Stimulated activated memory B cell treated with anti-CD40 and anti-IgM and Interleukin-4, amounts not matched to agents 10 μg/mL and 1 μg/mL and 100 μg/mL, for 72 hours (primary cell): ENCODE measurements around the gene PACS2.
"Not testable (repeated sequence)": the region's sequence is repeated elsewhere in the genome, so short reads cannot be mapped to it uniquely, and the experiment has no call there.

ENCODE experiments used
- ATAC-seq: fragments of 150-1000 bp; cut with Tn5 transposase; 2 replicates; pipeline ENCODE4 v1.10.0; 2021
- H3K27ac Mint-ChIP-seq: one replicate; pipeline ENCODE4 v1.8.0; 2022; ENCODE audit warnings: mild to moderate bottlenecking, mixed read lengths
- H3K27me3 Mint-ChIP-seq: one replicate; pipeline ENCODE4 v1.8.0; 2022; ENCODE audit warnings: mixed read lengths
- H3K36me3 Mint-ChIP-seq: one replicate; pipeline ENCODE4 v1.8.0; 2022; ENCODE audit warnings: mixed read lengths
- H3K4me1 Mint-ChIP-seq: one replicate; pipeline ENCODE4 v1.8.0; 2022; ENCODE audit warnings: mixed read lengths
- H3K4me3 Mint-ChIP-seq: one replicate; pipeline ENCODE4 v1.8.0; 2022; ENCODE audit warnings: mild to moderate bottlenecking, moderate library complexity, mixed read lengths
- H3K9me3 Mint-ChIP-seq: one replicate; pipeline ENCODE4 v1.8.0; 2022; ENCODE audit warnings: mixed read lengths

PACS2 gene

DNA sequence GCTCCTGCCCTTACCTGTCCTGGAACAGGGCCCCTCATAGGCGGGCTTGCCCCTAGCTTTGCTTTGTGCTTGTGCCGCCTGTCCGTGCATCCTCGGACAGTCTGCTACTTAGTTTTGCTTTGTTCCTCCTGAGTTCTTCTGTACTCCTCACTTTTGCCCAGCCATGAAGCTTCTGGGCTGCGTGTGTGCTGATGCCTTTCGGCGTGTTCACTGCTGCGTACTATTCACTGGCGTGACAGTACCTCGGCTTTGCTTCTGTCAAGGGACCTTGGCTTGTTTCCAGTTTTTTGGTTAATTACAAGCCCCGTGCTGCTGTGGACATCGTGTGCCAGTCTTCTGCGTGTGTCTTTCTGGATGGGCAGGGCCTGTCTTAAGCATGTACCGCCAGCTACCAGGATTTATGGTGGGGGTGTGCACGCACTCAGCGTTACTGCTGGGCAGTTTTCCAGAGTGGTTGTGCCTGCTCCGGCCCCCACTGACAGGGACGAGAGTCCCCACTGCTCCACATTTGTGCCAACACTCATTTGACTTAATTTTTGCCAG lies 2.5 kb downstream of the PACS2 start:
- peak overlapping the region; percentile 2 for H3K4me3 Mint-ChIP-seq
- H3K36me3 Mint-ChIP-seq: no peaks in the 10 kb centered on the region
- H3K9me3 Mint-ChIP-seq: no peaks in the 10 kb centered on the region
- H3K27me3 Mint-ChIP-seq: no peaks in the 10 kb centered on the region
- H3K27ac Mint-ChIP-seq: no peak overlapping the region
- ATAC-seq: no peak
- peaks cover 38% of the 10 kb centered on the region for H3K4me1 Mint-ChIP-seq

DNA sequence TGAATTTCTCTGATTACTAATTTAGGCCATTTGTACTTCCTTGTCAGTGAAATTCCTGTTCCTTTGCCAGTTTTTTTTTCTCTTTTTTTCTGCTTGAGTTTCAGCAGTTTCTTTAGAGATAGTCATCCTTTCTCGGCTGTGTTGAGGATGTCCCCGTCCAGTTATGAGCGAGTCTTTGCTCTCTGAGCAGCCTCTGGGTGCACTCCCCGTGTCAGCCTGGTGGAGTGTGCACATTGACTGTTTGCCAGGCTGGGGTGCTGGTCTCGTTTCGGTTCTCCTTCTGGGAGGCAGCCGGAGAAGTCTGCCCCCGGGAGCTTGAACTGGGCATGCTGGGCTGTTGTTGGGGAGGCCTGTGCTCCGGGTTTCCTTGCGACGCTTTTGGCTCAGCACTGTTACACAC lies 3.0 kb downstream of the PACS2 start:
- Mint-ChIP-seq H3K9me3 (no peaks in the 10 kb centered on the region), H3K4me3 (no peak overlapping the region), H3K27me3 (no peaks in the 10 kb centered on the region), H3K27ac (no peak overlapping the region), H3K36me3 (peaks cover 3% of the 10 kb centered on the region), H3K4me1 (peaks cover 39% of the 10 kb centered on the region)
- no peak for ATAC-seq

DNA sequence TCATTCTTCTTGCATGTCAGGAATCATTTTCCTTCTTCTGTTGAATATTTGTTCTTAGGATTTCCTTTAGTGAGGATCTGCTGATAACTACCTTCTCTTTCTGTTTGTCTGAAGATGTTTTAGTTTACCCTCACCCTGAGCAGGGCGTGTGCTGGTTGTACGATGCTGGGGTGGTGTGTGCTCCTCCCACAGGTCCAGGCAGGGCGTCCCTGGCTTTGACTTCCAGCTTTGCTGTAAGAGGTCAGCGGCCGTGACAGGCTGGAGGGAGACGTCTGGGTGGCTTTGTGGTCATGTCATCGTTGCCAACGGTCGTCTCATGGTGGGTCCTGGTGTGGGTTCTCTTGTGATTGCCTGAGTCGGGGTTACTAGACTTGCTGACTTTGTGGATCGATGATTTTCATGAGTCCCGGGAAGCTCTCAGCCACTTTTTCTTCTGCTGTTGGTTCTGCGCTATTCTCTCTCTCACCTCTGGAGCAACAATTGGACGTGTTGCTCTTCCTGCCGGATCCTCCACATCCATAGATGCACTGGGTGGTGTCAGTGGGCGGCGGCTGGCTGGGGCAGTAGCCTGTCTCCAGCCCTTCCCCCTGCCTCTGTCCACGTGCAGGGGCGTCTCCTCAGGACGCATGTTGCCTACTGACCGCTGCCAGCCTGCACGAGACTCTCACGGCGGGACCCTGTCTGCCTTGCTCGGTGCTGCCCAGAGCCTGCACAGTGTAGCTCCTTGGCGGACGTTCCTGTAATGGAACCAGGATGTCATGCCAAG lies 8.4 kb downstream of the PACS2 start:
- Mint-ChIP-seq H3K4me1 (peaks cover 26% of the 10 kb centered on the region), H3K36me3 (peaks cover 12% of the 10 kb centered on the region), H3K27ac (no peak overlapping the region), H3K9me3 (no peaks in the 10 kb centered on the region), H3K27me3 (no peaks in the 10 kb centered on the region), H3K4me3 (no peak overlapping the region)
- no peak for ATAC-seq

DNA sequence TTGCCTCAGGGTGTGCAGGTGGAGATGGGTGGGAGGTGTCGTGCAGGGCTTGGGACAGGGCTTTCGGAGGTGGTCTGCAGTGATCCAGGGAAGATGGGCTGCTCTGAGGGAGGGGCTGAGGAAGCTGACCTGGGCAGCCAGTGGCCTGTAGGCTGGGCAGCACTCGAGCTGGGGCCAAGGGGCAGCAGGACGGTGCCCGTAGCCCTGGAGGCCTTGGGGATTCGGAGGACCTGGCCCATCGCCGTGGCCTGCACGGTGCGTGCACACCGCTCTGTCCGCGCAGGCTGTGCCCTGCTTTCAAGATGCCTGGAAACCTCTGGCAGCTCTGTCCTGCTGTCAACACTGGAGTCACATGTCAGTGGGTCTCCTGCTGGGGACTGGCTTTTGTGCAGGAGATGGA lies 9.1 kb downstream of the PACS2 start:
- ATAC-seq: no peak
- Mint-ChIP-seq H3K27ac (no peak overlapping the region), H3K4me1 (peaks cover 29% of the 10 kb centered on the region), H3K27me3 (no peaks in the 10 kb centered on the region), H3K36me3 (peaks cover 12% of the 10 kb centered on the region), H3K4me3 (no peak overlapping the region), H3K9me3 (no peaks in the 10 kb centered on the region)

DNA sequence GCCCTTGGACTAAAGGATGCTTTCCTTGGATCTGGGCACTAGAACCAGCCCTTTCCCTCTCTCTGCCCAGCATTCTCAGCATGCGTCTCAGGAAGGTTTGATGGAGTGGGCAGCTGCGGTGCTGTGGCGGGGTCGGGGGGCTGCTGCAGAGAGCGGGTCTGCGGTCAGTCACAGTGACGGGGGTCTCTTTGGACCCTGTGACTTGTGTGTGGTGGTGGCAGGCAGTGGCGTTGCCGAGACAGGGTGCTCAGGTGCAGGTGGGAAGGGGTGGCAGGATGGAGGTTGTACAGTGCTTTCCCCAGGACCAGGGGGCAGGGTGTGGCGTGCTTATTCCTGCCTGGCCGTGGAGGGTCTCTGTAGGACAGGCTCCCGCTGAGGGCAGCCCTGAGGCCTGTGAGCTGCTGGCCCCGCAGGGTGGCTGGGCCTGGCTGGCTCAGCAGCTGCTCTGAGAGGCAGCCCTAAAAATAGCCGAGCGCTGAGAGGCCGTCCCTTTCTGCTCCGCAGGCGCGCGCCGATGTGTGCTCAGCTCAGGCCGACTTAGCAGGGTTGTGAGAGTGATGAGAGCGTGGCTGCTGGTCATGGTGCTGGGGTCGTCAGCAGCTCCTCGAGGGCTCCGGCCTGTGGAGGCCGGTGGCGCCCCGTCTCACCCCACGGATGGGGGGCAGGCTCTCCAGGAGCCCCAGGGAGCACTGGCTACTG lies 9.7 kb downstream of the PACS2 start:
- H3K4me3 Mint-ChIP-seq: no peak overlapping the region
- H3K27ac Mint-ChIP-seq: no peak overlapping the region
- ATAC-seq: no peak
- H3K4me1 Mint-ChIP-seq: peaks cover 35% of the 10 kb centered on the region
- H3K27me3 Mint-ChIP-seq: no peaks in the 10 kb centered on the region
- H3K9me3 Mint-ChIP-seq: no peaks in the 10 kb centered on the region
- H3K36me3 Mint-ChIP-seq: peaks cover 12% of the 10 kb centered on the region

DNA sequence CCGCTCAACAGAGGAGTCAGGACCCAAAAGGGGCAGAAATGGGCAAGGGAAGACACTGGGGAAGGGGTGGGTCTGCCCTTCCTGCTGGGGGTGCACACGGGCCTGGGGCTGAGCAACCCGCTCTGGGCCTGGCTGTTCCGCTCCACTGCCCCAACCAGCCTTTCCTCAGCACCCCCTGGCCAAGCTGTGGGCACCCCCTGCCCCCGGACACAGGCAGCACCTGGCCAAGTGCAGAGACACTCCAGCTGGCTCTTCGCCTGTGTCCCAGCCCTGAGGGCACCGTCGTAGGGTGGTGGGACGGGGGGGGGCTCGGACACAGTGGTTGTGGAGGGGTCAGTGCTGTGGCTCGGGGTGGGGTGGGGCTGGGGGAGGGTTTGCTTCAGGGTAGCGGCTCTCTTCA lies 10.3 kb downstream of the PACS2 start:
- H3K4me3 Mint-ChIP-seq: no peak overlapping the region
- H3K9me3 Mint-ChIP-seq: no peaks in the 10 kb centered on the region
- peaks cover 12% of the 10 kb centered on the region for H3K36me3 Mint-ChIP-seq
- H3K27ac Mint-ChIP-seq: no peak overlapping the region
- no peaks in the 10 kb centered on the region for H3K27me3 Mint-ChIP-seq
- peaks cover 41% of the 10 kb centered on the region for H3K4me1 Mint-ChIP-seq
- ATAC-seq: no peak

DNA sequence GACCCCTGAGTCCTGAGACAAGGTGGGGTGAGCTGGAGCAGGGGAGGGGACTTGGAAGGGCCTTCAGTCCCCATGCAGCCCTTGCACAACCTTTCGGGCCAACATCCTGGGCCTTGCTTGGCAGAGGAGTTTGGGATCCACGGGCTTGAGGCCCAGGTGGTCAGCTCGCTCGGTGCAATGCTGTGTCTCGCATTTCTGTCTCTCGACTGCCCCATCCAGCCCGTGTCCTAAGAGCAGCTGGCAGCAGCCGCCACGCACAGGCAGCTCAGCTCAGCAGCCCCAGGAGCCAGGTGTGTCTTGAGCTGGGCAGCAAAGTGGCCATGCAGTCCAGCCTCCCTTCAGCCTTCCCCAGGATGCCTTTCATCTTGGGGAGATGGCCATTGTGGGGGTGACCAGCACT lies 10.8 kb downstream of the PACS2 start:
- Mint-ChIP-seq H3K27ac (no peak overlapping the region), H3K27me3 (no peaks in the 10 kb centered on the region), H3K36me3 (peaks cover 12% of the 10 kb centered on the region), H3K9me3 (no peaks in the 10 kb centered on the region), H3K4me1 (peaks cover 44% of the 10 kb centered on the region), H3K4me3 (no peak overlapping the region)
- ATAC-seq: no peak

DNA sequence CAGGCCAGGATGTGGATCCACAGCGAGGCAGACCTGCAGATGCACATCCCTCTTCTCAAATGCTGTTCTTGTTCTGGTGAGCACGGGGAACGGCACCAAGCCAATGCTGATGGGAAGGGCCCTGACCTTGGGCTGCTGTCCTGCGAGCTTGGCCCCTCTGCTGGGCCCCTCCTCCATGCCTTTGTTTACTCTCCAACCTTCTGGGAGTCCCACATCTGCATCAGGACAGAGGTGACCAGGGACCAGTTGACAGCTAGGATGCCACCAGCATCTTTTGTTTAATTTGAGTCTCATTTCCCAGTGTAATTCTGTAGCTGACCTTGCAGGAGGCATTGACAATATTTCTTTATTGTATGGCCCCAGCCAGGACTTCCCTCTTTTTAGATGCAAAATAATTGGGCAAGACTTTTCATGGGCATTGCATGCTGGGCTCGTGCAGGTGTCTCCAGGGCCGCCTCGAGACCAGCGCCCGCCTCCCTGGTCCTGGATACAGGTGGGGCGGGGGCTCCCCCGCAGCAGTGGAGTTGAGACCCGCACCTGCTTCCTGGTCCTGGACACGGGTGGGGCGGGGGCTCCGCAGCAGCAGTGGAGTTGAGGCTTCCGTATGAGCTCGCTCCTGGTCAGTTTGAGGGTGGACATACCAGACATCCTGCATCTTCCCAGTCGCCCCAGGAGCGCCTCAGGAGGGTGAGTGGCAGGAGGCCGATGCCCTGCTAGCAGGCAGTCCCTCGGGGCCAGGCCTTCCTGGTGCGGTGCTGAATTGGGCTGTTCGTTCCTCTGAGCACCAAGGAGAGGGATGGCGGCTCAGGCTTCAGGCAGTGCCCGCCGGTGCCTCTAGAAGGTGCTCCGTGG lies 11.4 kb downstream of the PACS2 start:
- Mint-ChIP-seq H3K27ac (no peak overlapping the region), H3K9me3 (no peaks in the 10 kb centered on the region), H3K36me3 (peaks cover 12% of the 10 kb centered on the region), H3K4me3 (no peak overlapping the region), H3K4me1 (peaks cover 51% of the 10 kb centered on the region), H3K27me3 (no peaks in the 10 kb centered on the region)
- ATAC-seq: no peak

DNA sequence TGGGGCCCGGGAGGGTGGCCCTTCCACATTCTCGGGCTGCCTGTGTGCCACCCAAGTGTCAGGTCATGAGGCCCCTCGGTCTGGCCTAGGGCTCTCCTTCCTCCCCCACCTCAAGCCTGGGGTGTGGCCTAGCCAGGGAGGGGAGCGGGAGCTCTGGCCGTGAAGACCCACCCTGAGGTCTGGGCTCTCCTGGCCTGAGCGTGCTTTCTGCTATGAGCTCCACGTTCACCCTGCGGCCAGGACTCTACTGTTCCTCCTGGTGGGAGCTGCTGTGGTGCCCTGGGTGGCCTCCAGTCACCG lies 12.0 kb downstream of the PACS2 start:
- H3K27me3 Mint-ChIP-seq: no peaks in the 10 kb centered on the region
- peaks cover 12% of the 10 kb centered on the region for H3K36me3 Mint-ChIP-seq
- no peaks in the 10 kb centered on the region for H3K9me3 Mint-ChIP-seq
- peaks cover 51% of the 10 kb centered on the region for H3K4me1 Mint-ChIP-seq
- no peak overlapping the region for H3K4me3 Mint-ChIP-seq
- no peak for ATAC-seq
- no peak overlapping the region for H3K27ac Mint-ChIP-seq

DNA sequence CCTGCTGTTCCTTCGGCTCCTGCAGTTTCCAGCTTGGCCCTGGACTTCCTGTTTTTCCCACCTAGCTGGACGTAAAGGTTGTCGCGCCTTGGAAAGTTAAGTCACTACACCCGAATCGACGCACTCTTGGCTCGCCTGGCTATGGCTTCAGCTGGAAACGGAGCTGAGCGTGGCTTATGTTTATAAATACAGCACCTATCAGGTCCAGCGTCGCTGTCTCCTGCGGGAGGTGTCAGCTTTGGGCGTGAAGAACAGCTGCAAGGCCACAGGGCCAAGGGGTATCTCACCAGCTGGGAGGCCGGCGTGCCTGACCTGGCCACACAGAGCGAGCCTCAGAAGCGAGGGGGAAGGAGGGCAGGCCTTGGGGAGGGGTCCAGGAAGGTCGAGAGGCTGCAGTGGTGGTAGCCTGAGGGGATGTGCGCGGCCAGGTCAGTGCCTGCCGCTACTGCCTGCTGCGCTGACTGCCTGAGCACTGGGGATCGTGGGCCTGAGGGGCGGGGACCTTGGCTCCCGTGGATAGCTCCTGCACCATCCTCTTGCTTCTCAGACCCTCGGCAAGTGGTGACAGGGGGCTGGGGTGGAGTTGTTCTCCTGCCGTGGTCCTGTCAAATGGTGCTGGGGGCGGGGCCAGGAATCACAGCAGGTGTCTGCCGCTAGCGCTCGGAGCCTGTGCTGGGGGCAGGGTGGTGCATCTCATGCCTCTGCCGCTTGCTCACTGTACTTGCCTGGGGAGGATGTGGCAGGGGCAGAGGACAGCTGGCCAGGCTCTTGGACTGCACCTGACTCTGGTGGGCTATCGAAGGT lies 12.5 kb downstream of the PACS2 start:
- Mint-ChIP-seq H3K27ac (no peak overlapping the region), H3K36me3 (peaks cover 12% of the 10 kb centered on the region), H3K4me1 (peaks cover 57% of the 10 kb centered on the region), H3K4me3 (no peak overlapping the region), H3K9me3 (no peaks in the 10 kb centered on the region), H3K27me3 (no peaks in the 10 kb centered on the region)
- ATAC-seq: no peak

DNA sequence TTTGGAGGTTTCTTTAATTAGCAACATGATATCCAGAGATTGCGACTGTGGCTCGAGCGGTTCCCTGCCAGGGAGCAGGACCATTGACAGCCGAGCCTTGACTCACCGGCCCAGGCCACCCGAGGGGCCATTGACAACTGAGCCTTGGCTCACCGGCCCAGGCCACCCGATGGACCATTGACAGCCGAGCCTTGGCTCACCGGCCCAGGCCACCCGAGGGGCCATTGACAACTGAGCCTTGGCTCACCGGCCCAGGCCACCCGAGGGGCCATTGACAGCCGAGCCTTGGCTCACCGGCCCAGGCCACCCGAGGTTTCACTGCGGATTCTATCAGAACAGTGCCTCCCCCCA lies 13.1 kb downstream of the PACS2 start:
- H3K27ac Mint-ChIP-seq, H3K36me3 Mint-ChIP-seq, ATAC-seq, H3K9me3 Mint-ChIP-seq, H3K4me3 Mint-ChIP-seq, H3K27me3 Mint-ChIP-seq: not testable (repeated sequence)
- peaks cover 59% of the 10 kb centered on the region for H3K4me1 Mint-ChIP-seq

DNA sequence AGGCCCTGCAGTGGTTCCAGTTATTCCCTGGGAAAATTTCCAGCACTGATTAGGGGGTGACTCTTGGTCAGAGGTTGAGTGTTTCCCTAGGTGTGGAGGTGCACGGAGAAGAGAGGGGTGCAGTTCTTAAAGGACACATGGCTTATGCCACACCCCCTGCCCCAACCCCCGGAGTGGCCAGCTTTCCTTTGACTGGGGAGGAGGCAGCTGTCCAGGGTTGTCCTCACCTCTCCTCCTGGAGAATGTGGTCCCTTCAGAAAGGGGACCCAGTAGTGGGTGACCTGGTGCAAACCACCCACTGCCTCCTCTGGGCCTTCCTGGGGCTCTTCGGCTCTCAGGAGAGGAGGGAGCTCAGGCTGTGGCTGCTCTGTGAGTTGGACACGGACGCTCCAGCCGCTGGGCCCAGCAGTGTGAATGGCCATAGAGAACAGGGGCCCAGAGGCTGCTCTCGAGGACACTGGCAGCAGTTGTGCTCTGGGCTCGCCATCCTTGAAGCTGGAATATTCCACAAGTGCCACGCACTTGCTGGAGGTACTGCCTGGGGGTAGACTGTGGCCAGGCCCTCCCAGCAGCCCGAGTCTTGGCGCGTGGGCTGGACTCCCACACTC lies 13.6 kb downstream of the PACS2 start:
- ATAC-seq: no peak
- Mint-ChIP-seq H3K9me3 (no peaks in the 10 kb centered on the region), H3K4me1 (peaks cover 59% of the 10 kb centered on the region), H3K27ac (no peak overlapping the region), H3K4me3 (no peak overlapping the region), H3K27me3 (no peaks in the 10 kb centered on the region), H3K36me3 (peaks cover 2% of the 10 kb centered on the region)

DNA sequence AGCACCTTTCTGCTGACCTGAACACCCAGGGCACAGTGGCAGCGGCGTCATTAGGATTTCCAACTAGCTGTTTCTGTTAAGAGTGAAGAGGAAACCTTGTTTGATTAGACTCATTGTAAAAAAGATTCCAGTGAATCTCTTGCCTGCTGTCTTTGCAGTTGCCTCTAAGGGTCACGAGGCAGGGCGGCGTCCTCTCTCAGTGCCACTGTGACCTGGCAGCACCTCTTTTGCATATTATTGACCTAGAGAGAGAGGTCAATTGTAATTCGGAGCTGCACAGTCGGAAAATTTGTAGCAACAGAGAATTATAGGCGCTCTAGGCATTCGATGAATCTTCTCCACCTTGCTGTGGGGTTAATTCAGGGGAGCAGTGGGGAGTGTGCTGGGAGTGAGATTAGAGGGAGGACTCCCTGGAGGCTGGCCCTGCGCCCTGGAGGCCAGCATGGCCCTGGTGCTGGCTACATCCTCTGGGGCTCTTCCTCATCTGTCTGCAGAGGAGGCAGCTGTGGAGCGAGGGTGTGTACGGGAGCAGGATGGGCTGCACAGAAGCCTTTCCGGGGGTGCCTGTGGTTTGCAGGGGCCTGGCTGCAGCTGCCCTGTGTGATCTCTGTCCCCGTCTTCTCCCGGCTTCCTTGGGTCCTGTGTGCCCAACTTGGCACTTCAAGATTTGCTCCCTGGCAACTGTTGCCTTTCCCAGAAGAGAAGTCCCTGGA lies 14.3 kb downstream of the PACS2 start:
- H3K27ac Mint-ChIP-seq: no peak overlapping the region
- H3K9me3 Mint-ChIP-seq: no peaks in the 10 kb centered on the region
- H3K36me3 Mint-ChIP-seq: no peaks in the 10 kb centered on the region
- ATAC-seq: no peak
- no peaks in the 10 kb centered on the region for H3K27me3 Mint-ChIP-seq
- peaks cover 55% of the 10 kb centered on the region for H3K4me1 Mint-ChIP-seq
- no peak overlapping the region for H3K4me3 Mint-ChIP-seq
